ENCODE results near the gene ARMH1. TPM values are rescaled to one million over a fixed set of nuclear protein-coding genes. Genes with fewer than 3 reads are reported as not detected.

Gene ARMH1
- total RNA-seq, 1 experiment from 2014 or later, result 2.8 TPM

DNA sequence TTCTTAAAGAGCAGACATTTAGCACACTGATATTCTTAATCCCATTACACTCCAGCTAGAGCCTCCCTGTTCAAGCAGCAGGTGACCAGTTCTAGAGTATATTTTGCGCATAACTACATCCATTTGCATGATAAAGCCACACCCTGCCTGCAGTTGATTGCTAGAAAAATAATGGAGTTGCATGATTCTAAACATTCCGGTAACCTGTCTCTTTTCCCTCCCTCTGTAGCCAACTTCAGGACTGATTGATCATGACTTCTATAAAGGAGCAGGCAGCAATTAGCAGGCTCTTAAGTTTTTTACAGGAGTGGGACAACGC is 14.9 kb downstream of the ARMH1 start:
- ChIA-PET POLR2A (no interaction called here), CTCF (no interaction called here)
- Histone ChIP-seq H3K36me3 (ENCODE audit: control insufficient read depth, insufficient read depth, low read length) (no peaks in the 10 kb centered on the region), H3K27me3 (ENCODE audit: control insufficient read depth, insufficient read depth, low read length) (no peaks in the 10 kb centered on the region), H3K27ac (ENCODE audit: low read length) (no peak overlapping the region), H3K4me1 (ENCODE audit: control insufficient read depth, insufficient read depth, low read length) (peaks cover 5% of the 10 kb centered on the region; the same call in 1 of the 2 replicates), H3K4me3 (ENCODE audit: low read depth in 2 of 2, low read length in 2 of 2) (no peak overlapping the region), H3K9me3 (ENCODE audit: control insufficient read depth, insufficient read depth, low read depth, low read length) (no peaks in the 10 kb centered on the region)
- in situ Hi-C loops (cut with HindIII; ENCODE audit: low pct_unique_long_range_greater_than_20kb, low sequenced_read_pairs), result no loop called here
- no TSS peak for BruUV-seq (replicated peaks)
- intact Hi-C loops (cut with micrococcal nuclease; ENCODE audit: unreplicated experiment), result no loop called here
- ATAC-seq (no peak), DNase-seq (ENCODE audit: low read depth, low spot score) (no peak)
- TF ChIP-seq SIN3A (IDR thresholded peaks at IDR 0.05; ENCODE audit: borderline replicate concordance, insufficient read depth, low read depth, low read length) (no peak), TCF7L2 (IDR thresholded peaks at IDR 0.05; ENCODE audit: low read depth, low read length) (no peak), POLR2AphosphoS5 (IDR thresholded peaks at IDR 0.05; ENCODE audit: low read depth, low read length) (no peak)
- TF ChIP-seq, protein P1, sequence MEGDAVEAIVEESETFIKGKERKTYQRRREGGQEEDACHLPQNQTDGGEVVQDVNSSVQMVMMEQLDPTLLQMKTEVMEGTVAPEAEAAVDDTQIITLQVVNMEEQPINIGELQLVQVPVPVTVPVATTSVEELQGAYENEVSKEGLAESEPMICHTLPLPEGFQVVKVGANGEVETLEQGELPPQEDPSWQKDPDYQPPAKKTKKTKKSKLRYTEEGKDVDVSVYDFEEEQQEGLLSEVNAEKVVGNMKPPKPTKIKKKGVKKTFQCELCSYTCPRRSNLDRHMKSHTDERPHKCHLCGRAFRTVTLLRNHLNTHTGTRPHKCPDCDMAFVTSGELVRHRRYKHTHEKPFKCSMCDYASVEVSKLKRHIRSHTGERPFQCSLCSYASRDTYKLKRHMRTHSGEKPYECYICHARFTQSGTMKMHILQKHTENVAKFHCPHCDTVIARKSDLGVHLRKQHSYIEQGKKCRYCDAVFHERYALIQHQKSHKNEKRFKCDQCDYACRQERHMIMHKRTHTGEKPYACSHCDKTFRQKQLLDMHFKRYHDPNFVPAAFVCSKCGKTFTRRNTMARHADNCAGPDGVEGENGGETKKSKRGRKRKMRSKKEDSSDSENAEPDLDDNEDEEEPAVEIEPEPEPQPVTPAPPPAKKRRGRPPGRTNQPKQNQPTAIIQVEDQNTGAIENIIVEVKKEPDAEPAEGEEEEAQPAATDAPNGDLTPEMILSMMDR (IDR thresholded peaks at IDR 0.05), result no peak
- TF ChIP-seq, protein P2, sequence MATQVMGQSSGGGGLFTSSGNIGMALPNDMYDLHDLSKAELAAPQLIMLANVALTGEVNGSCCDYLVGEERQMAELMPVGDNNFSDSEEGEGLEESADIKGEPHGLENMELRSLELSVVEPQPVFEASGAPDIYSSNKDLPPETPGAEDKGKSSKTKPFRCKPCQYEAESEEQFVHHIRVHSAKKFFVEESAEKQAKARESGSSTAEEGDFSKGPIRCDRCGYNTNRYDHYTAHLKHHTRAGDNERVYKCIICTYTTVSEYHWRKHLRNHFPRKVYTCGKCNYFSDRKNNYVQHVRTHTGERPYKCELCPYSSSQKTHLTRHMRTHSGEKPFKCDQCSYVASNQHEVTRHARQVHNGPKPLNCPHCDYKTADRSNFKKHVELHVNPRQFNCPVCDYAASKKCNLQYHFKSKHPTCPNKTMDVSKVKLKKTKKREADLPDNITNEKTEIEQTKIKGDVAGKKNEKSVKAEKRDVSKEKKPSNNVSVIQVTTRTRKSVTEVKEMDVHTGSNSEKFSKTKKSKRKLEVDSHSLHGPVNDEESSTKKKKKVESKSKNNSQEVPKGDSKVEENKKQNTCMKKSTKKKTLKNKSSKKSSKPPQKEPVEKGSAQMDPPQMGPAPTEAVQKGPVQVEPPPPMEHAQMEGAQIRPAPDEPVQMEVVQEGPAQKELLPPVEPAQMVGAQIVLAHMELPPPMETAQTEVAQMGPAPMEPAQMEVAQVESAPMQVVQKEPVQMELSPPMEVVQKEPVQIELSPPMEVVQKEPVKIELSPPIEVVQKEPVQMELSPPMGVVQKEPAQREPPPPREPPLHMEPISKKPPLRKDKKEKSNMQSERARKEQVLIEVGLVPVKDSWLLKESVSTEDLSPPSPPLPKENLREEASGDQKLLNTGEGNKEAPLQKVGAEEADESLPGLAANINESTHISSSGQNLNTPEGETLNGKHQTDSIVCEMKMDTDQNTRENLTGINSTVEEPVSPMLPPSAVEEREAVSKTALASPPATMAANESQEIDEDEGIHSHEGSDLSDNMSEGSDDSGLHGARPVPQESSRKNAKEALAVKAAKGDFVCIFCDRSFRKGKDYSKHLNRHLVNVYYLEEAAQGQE (IDR thresholded peaks at IDR 0.05; ENCODE audit: insufficient read depth in 1 of 2, low read depth in 2 of 2, low read length in 1 of 2), result no peak

DNA sequence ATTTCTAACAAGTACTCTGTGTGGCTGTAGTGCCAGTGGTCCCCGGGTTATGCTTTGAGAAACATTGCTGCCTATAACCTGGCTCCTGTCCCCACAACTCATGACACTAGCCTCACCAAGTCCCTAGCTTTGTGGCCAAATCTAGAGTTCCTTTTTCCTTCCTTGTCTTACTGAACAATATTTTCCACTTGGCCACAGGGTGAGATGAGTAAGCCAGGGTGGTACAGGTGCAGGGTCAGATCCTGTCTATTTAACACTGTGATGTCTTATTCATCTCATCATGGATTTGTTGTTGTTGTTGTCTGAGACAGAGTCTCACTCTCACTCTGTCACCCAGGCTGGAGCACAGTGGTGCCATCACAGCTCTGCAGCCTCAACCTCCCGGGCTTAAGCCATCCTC is 18.6 kb downstream of the ARMH1 start:
- peaks cover 5% of the 10 kb centered on the region; the same call in 1 of the 2 replicates for H3K4me1 ChIP-seq (ENCODE audit: control insufficient read depth, insufficient read depth, low read length)
- ChIA-PET POLR2A (interaction anchor here (0.6 kb wide), 1 partner anchor 11 kb away, joined by 4 read pairs; no protein-coding TSS in a partner anchor), CTCF (no interaction called here)
- no peaks in the 10 kb centered on the region for H3K9me3 ChIP-seq (ENCODE audit: control insufficient read depth, insufficient read depth, low read depth, low read length)
- TF ChIP-seq, protein P1 (IDR thresholded peaks at IDR 0.05), result no peak
- TF ChIP-seq, protein P2 (IDR thresholded peaks at IDR 0.05; ENCODE audit: insufficient read depth in 1 of 2, low read depth in 2 of 2, low read length in 1 of 2), result no peak
- no peak for TF ChIP-seq SIN3A (IDR thresholded peaks at IDR 0.05; ENCODE audit: borderline replicate concordance, insufficient read depth, low read depth, low read length)
- TF ChIP-seq POLR2AphosphoS5 (IDR thresholded peaks at IDR 0.05; ENCODE audit: low read depth, low read length), result no peak
- TF ChIP-seq TCF7L2 (IDR thresholded peaks at IDR 0.05; ENCODE audit: low read depth, low read length), result no peak
- no peak overlapping the region for H3K4me3 ChIP-seq (ENCODE audit: low read depth in 2 of 2, low read length in 2 of 2)
- BruUV-seq (replicated peaks), result no TSS peak
- DNase-seq (ENCODE audit: low read depth, low spot score) (no peak), ATAC-seq (peak; percentile 25; the same call in 1 of the 2 replicates)
- no peaks in the 10 kb centered on the region for H3K27me3 ChIP-seq (ENCODE audit: control insufficient read depth, insufficient read depth, low read length)
- intact Hi-C loops (cut with micrococcal nuclease; ENCODE audit: unreplicated experiment) (no loop called here), in situ Hi-C loops (cut with HindIII; ENCODE audit: low pct_unique_long_range_greater_than_20kb, low sequenced_read_pairs) (no loop called here)
- no peaks in the 10 kb centered on the region for H3K36me3 ChIP-seq (ENCODE audit: control insufficient read depth, insufficient read depth, low read length)
- H3K27ac ChIP-seq (ENCODE audit: low read length), result no peak overlapping the region
